Stomach (tissue), 9 donors: Measurements from ENCODE around the gene RNF224. TPM values are rescaled to one million over a fixed set of nuclear protein-coding genes. Genes with fewer than 3 reads are reported as not detected.
A peak's percentile ranks its signal among the peaks of the same experiment; 100 is the strongest.

Experiments used
- DNase-seq, 2 donors: peaks; one replicate each; pipeline versions ENCODE4 v3.0.0 to v3.0.0-alpha.2; 2013 to 2019
- H3K27ac ChIP-seq, 5 donors: fragments of 200-600 bp in 4 of 5; sonication (generic) in 4 of 5; one replicate each; pipeline ENCODE4 v1.5.1; 2013 to 2019; ENCODE audit warnings: mild to moderate bottlenecking in 1 of 5, moderate library complexity in 1 of 5
- H3K27me3 ChIP-seq, 3 donors: fragments of 200-600 bp; sonication (generic); one replicate each; pipeline ENCODE4 v1.5.1; 2017 to 2019; ENCODE audit warnings: mixed run types in 1 of 3
- H3K36me3 ChIP-seq, 4 donors: fragments of 200-600 bp; sonication (generic); 1 replicate in 3 of 4; 2 replicates in 1 of 4; pipeline ENCODE4 v1.5.1; 2016 to 2019
- H3K4me1 ChIP-seq, 4 donors: fragments of 200-600 bp; sonication (generic); one replicate each; pipeline ENCODE4 v1.5.1; 2016 to 2019
- H3K4me3 ChIP-seq, 4 donors: fragments of 200-600 bp; sonication (generic) in 3 of 4; one replicate each; pipeline ENCODE4 v1.5.1; 2016 to 2019; ENCODE audit warnings: mild to moderate bottlenecking in 1 of 4
- H3K9me3 ChIP-seq, 4 donors: fragments of 200-600 bp; sonication (generic); one replicate each; pipeline ENCODE4 v1.5.1; 2016 to 2019
- CTCF ChIP-seq, 7 experiments: fragments of 450-650 bp in 4 of 7; fragments of 200-600 bp in 3 of 7; sonication (generic) in 3 of 7; IDR thresholded peaks; one replicate each; pipeline ENCODE4 v1.5.1; 2016 to 2019; ENCODE audit warnings: antibody characterized with exemption in 7 of 7, control low read depth in 2 of 7, mild to moderate bottlenecking in 1 of 7
- EP300 ChIP-seq: sonication (generic); formaldehyde crosslinking; IDR thresholded peaks from one replicate; pipeline ENCODE4 v1.6.1; 2017; ENCODE audit warnings: antibody characterized with exemption
- POLR2A ChIP-seq, 4 donors: fragments of 450-650 bp; IDR thresholded peaks; one replicate each; pipeline ENCODE4 v1.6.1; 2016; ENCODE audit warnings: antibody characterized with exemption in 4 of 4, control low read depth in 2 of 4, mild to moderate bottlenecking in 1 of 4, moderate library complexity in 1 of 4
- POLR2AphosphoS5 ChIP-seq, 3 donors: sonication (generic); formaldehyde crosslinking; IDR thresholded peaks; one replicate each; pipeline ENCODE4 v1.6.1; 2016; ENCODE audit warnings: antibody characterized with exemption in 3 of 3
- WGBS, 5 donors: extraction: QIAGEN DNeasy Blood & Tissue Kit in 3 of 5; methylation state at CpG; one replicate each; pipeline versions ENCODE4 v1.1.5 to v1.1.7; 2013 to 2018; 5-methylcytosine and 5-hydroxymethylcytosine counted together
- intact Hi-C: fragments of 100-400 bp; cut with DNase I; formaldehyde crosslinking; loops from one replicate; pipeline ENCODE4 v1.15.1; 2023; ENCODE audit warnings: low total_unique reads
- polyA plus RNA-seq, 3 donors: library from polyadenylated mRNA; stranded (reverse); fragments of 200-250 nt; gene quantifications; one replicate each; pipeline ENCODE4 v1.2.3, GENCODE V29; 2013
- total RNA-seq, 5 donors: library from RNA; depleted of rRNA; stranded (reverse); fragments of >200 nt; gene quantifications; one replicate each; pipeline versions ENCODE4 v1.1.0 to v1.2.3, GENCODE V29; 2014 to 2016
- donor health status: healthy with polysubstance abuse.
- donor health status: Bipolar disorder and iron deficiency.
- donor health status: healthy.

Gene RNF224
- total and polyA plus RNA-seq, 8 donors: 1.0 TPM; not detected in 7

DNA sequence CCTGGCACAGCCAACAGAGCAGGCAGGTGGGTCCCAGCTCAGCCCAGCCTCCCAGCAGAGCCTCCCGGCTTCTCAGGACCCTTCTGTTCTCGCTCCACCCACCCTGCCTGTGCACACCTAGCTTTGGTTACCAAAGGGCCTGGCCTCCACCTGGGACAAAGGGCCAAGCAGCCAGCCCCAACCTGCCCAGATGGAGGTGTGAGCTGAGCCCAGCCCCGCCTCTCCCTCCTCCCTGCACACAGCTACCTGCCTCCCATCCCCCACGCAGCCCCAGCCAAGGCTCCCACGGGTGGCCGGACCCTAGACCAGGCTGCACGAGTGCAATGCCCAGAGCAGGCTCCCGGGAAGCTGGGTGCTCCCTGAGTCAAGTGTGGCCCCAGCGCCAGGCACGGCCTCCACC is 32.4 kb upstream of the RNF224 start:
- Histone ChIP-seq H3K4me1 (peaks cover 56 to 99% (median 93%) of the 10 kb centered on the region in 4 donors), H3K27ac (peak overlapping the region; percentile 78 to 97 (median 86)), H3K4me3 (peak overlapping the region; percentile 18 to 78 (median 47)), H3K27me3 (no peaks in the 10 kb centered on the region), H3K36me3 (peaks cover 13 to 28% (median 27%) of the 10 kb centered on the region in 4 donors), H3K9me3 (no peaks in the 10 kb centered on the region)
- intact Hi-C loops: no loop called here
- DNase-seq: peak; percentile 84 to 92
- 21 to 62% (median 38%) methylated on average over 8 to 10 of the region's 10 CpGs for WGBS, 5 donors
- TF ChIP-seq POLR2AphosphoS5 (IDR thresholded peaks at IDR 0.05) (peak in 2 of 3 donors; percentile 42 to 74), EP300 (no peak), POLR2A (IDR thresholded peaks at IDR 0.05) (no peak), CTCF (IDR thresholded peaks at IDR 0.05) (no peak)

GRCh38 chr9:137195525-137196220 is 31.6 kb upstream of the RNF224 start:
- peaks cover 6 to 21% (median 19%) of the 10 kb centered on the region in 4 donors for H3K36me3 ChIP-seq
- peak overlapping the region; percentile 78 to 97 (median 86) for H3K27ac ChIP-seq
- intact Hi-C loops: no loop called here
- peak overlapping the region; percentile 18 to 78 (median 47) for H3K4me3 ChIP-seq
- 33 to 77% (median 37%) methylated on average over 12 to 21 of the region's 21 CpGs for WGBS, 5 donors
- TF ChIP-seq POLR2AphosphoS5 (IDR thresholded peaks at IDR 0.05) (peak in 1 of 3 donors; percentile 28), CTCF (IDR thresholded peaks at IDR 0.05) (no peak)
- no peaks in the 10 kb centered on the region for H3K9me3 ChIP-seq
- H3K4me1 ChIP-seq: peaks cover 48 to 92% (median 86%) of the 10 kb centered on the region in 4 donors
- H3K27me3 ChIP-seq: no peaks in the 10 kb centered on the region
- DNase-seq: peak; percentile 83 to 84

- H3K9me3 ChIP-seq: no peaks in the 10 kb centered on the region
- H3K27ac ChIP-seq: peak overlapping the region; percentile 78 to 97 (median 86)
- H3K36me3 ChIP-seq: no peaks in the 10 kb centered on the region
- intact Hi-C loops: no loop called here
- peak overlapping the region; percentile 63 to 78 (median 66) for H3K4me3 ChIP-seq
- no peaks in the 10 kb centered on the region for H3K27me3 ChIP-seq
- 35 to 52% (median 51%) methylated on average over 7 to 19 of the region's 19 CpGs for WGBS, 5 donors
- TF ChIP-seq POLR2AphosphoS5 (IDR thresholded peaks at IDR 0.05) (peak in 2 of 3 donors; percentile 54 to 55), CTCF (IDR thresholded peaks at IDR 0.05) (no peak)
- H3K4me1 ChIP-seq: peaks cover 70 to 90% (median 87%) of the 10 kb centered on the region in 4 donors
- DNase-seq: peak; percentile 75 to 86
Observed at GRCh38 chr9:137198051-137198901, 29.0 kb upstream of the RNF224 start.

- Histone ChIP-seq H3K4me3 (peak overlapping the region; percentile 63 to 78 (median 66)), H3K9me3 (no peaks in the 10 kb centered on the region), H3K27ac (peak overlapping the region; percentile 78 to 97 (median 86)), H3K36me3 (no peaks in the 10 kb centered on the region), H3K4me1 (peaks cover 74 to 90% (median 87%) of the 10 kb centered on the region in 4 donors), H3K27me3 (no peaks in the 10 kb centered on the region)
- peak in 1 of 2 donors; percentile 38 for DNase-seq
- TF ChIP-seq CTCF (IDR thresholded peaks at IDR 0.05) (no peak), POLR2AphosphoS5 (IDR thresholded peaks at IDR 0.05) (no peak), EP300 (no peak), POLR2A (IDR thresholded peaks at IDR 0.05) (no peak)
- WGBS, 5 donors: 25 to 81% (median 54%) methylated on average over 8 to 11 of the region's 11 CpGs
- intact Hi-C loops: no loop called here
Observed at GRCh38 chr9:137198902-137199283, 28.4 kb upstream of the RNF224 start.
